ENCODE data around the gene RNF17. TPM values are rescaled to one million over a fixed set of nuclear protein-coding genes. Genes with fewer than 3 reads are reported as not detected.

RNF17 gene
- total RNA-seq, 1 experiment from 2014 or later, result not detected

GRCh38 chr13:24851546-24851945 lies 87.6 kb downstream of the RNF17 start:
- no peak for DNase-seq (ENCODE audit: low read depth, low spot score)
- ChIA-PET POLR2A (no interaction called here), RAD21 (ENCODE audit: low non-redundant PET in 1 of 2, low total read pairs in 2 of 2, uncharacterized antibody in 2 of 2, unreplicated experiment in 2 of 2) (no interaction called here), CTCF (no interaction called here)
- H3K4me3 ChIP-seq (replicated peaks in 1 of 2; ENCODE audit: low read depth in 1 of 2, low read length in 2 of 2), result no peak overlapping the region
- intact Hi-C loops (cut with micrococcal nuclease), result no loop called here
- no peaks in the 10 kb centered on the region for H3K9me3 ChIP-seq (ENCODE audit: control insufficient read depth in 1 of 2, insufficient read depth in 1 of 2, low read depth in 1 of 2, low read length in 2 of 2)
- H3K79me2 ChIP-seq (ENCODE audit: insufficient read depth, low read length), result no peaks in the 10 kb centered on the region
- no peak overlapping the region for H2AFZ ChIP-seq (ENCODE audit: low read depth, low read length, poor library complexity, severe bottlenecking)
- H4K20me1 ChIP-seq (ENCODE audit: insufficient read depth), result no peaks in the 10 kb centered on the region
- H3K4me2 ChIP-seq (ENCODE audit: low read length), result no peak overlapping the region
- no peaks in the 10 kb centered on the region for H3K9me2 ChIP-seq (ENCODE audit: insufficient read depth)
- no TSS peak for BruUV-seq (replicated peaks)
- no peak overlapping the region for H3K9ac ChIP-seq (ENCODE audit: low read length)
- no peak for ATAC-seq
- H3K36me3 ChIP-seq (ENCODE audit: control insufficient read depth in 1 of 2, insufficient read depth in 2 of 2, low read length in 2 of 2), result no peaks in the 10 kb centered on the region
- TF ChIP-seq EZH2phosphoT487 (IDR thresholded peaks at IDR 0.05; ENCODE audit: borderline replicate concordance) (no peak), CEBPB (IDR thresholded peaks at IDR 0.05; ENCODE audit: low read depth) (no peak), TCF7L2 (IDR thresholded peaks at IDR 0.05; ENCODE audit: borderline replicate concordance, extremely low read depth, insufficient read depth, insufficient read length) (no peak), SIN3A (IDR thresholded peaks at IDR 0.05; ENCODE audit: low read depth) (no peak), JUND (IDR thresholded peaks at IDR 0.05) (no peak)
- H3K4me1 ChIP-seq (ENCODE audit: control insufficient read depth in 1 of 2, insufficient read depth in 2 of 2, low read length in 2 of 2), result no peaks in the 10 kb centered on the region
- no peaks in the 10 kb centered on the region for H3K27me3 ChIP-seq (ENCODE audit: insufficient read depth, low read length)
- no peak overlapping the region for H3K27ac ChIP-seq (ENCODE audit: low read depth, low read length)

GRCh38 chr13:24854311-24854710 lies 90.3 kb downstream of the RNF17 start:
- intact Hi-C loops (cut with micrococcal nuclease), result no loop called here
- no peak overlapping the region for H3K27ac ChIP-seq (ENCODE audit: low read depth, low read length)
- H3K27me3 ChIP-seq (ENCODE audit: insufficient read depth, low read length), result no peaks in the 10 kb centered on the region
- POLR2A ChIA-PET, result no interaction called here
- DNase-seq (ENCODE audit: low read depth, low spot score), result no peak
- no peaks in the 10 kb centered on the region for H3K79me2 ChIP-seq (ENCODE audit: insufficient read depth, low read length)
- CTCF ChIA-PET, result no interaction called here
- H3K36me3 ChIP-seq (ENCODE audit: control insufficient read depth in 1 of 2, insufficient read depth in 2 of 2, low read length in 2 of 2), result no peaks in the 10 kb centered on the region
- H3K4me3 ChIP-seq (replicated peaks in 1 of 2; ENCODE audit: low read depth in 1 of 2, low read length in 2 of 2), result no peak overlapping the region
- RAD21 ChIA-PET (ENCODE audit: low non-redundant PET in 1 of 2, low total read pairs in 2 of 2, uncharacterized antibody in 2 of 2, unreplicated experiment in 2 of 2), result no interaction called here
- H2AFZ ChIP-seq (ENCODE audit: low read depth, low read length, poor library complexity, severe bottlenecking), result no peak overlapping the region
- H3K4me1 ChIP-seq (ENCODE audit: control insufficient read depth in 1 of 2, insufficient read depth in 2 of 2, low read length in 2 of 2), result no peaks in the 10 kb centered on the region
- H3K4me2 ChIP-seq (ENCODE audit: low read length), result no peak overlapping the region
- BruUV-seq (replicated peaks), result no TSS peak
- H3K9me3 ChIP-seq (ENCODE audit: control insufficient read depth in 1 of 2, insufficient read depth in 1 of 2, low read depth in 1 of 2, low read length in 2 of 2), result no peaks in the 10 kb centered on the region
- no peaks in the 10 kb centered on the region for H3K9me2 ChIP-seq (ENCODE audit: insufficient read depth)
- H4K20me1 ChIP-seq (ENCODE audit: insufficient read depth), result no peaks in the 10 kb centered on the region
- H3K9ac ChIP-seq (ENCODE audit: low read length), result no peak overlapping the region
- TF ChIP-seq CEBPB (IDR thresholded peaks at IDR 0.05; ENCODE audit: low read depth) (no peak), ZBTB33 (IDR thresholded peaks at IDR 0.05; ENCODE audit: extremely low read depth, insufficient replicate concordance, low read length) (no peak), SIN3A (IDR thresholded peaks at IDR 0.05; ENCODE audit: low read depth) (no peak), CBX3 (IDR thresholded peaks at IDR 0.05; ENCODE audit: low read depth) (no peak), POLR2AphosphoS5 (IDR thresholded peaks at IDR 0.05; ENCODE audit: low read depth, low read length) (no peak), RAD21 (IDR thresholded peaks at IDR 0.05; ENCODE audit: low read depth) (no peak)
- ATAC-seq, result no peak
